Measurements from ENCODE around the gene NPHP4.

GRCh38 chr1:5827516-5827915 is 164.7 kb downstream of the NPHP4 start:
- TF ChIP-seq ATF3 (CRISPR knock-in tag; conservative IDR thresholded peaks at IDR 0.05) (no peak), NFYB (CRISPR knock-in tag; conservative IDR thresholded peaks at IDR 0.05; ENCODE audit: low read depth) (no peak), JUN (CRISPR knock-in tag; IDR thresholded peaks at IDR 0.05) (no peak), GRHL2 (CRISPR knock-in tag; IDR thresholded peaks at IDR 0.05; ENCODE audit: insufficient replicate concordance, severe bottlenecking) (no peak)
